ENCODE results near the gene DDX54. TPM values are rescaled to one million over a fixed set of nuclear protein-coding genes. Genes with fewer than 3 reads are reported as not detected.

DDX54 gene
- total RNA-seq, 1 experiment from 2014 or later: 83.0 TPM

- Histone ChIP-seq H3K4ac (ENCODE audit: low read depth, low read length) (no peak overlapping the region), H3K18ac (ENCODE audit: insufficient read length, low read depth, low read length) (no peak overlapping the region), H2BK12ac (ENCODE audit: insufficient read length, low read depth, low read length) (no peak overlapping the region), H4K91ac (ENCODE audit: insufficient read length, low read depth, low read length) (no peak overlapping the region), H3K79me1 (ENCODE audit: insufficient read depth, low read depth, low read length, poor library complexity, severe bottlenecking) (no peaks in the 10 kb centered on the region), H3K9ac (ENCODE audit: extremely low read depth, insufficient read length, low read length) (no peak overlapping the region), H3K27me3 (ENCODE audit: insufficient read depth, low read length) (no peaks in the 10 kb centered on the region), H3K14ac (ENCODE audit: insufficient read depth, low read length) (no peak overlapping the region), H3K23ac (ENCODE audit: insufficient read length, low read depth, low read length) (no peak overlapping the region), H2BK20ac (ENCODE audit: low read depth, low read length, poor library complexity, severe bottlenecking) (no peak overlapping the region), H4K20me1 (ENCODE audit: control insufficient read depth, insufficient read depth, insufficient read length) (no peaks in the 10 kb centered on the region), H3K79me2 (ENCODE audit: insufficient read depth, low read length) (no peaks in the 10 kb centered on the region), H3K56ac (ENCODE audit: insufficient read length, low read depth, low read length) (no peak overlapping the region), H2AK5ac (ENCODE audit: insufficient read length, low read length) (no peak overlapping the region), H4K5ac (ENCODE audit: insufficient read length, low read depth, low read length) (no peak overlapping the region), H3T11ph (ENCODE audit: low read length) (no peak overlapping the region), H2BK120ac (ENCODE audit: low read depth, low read length, poor library complexity, severe bottlenecking) (no peak overlapping the region), H2BK15ac (ENCODE audit: low read depth, low read length) (no peak overlapping the region), H3K4me2 (ENCODE audit: insufficient read depth, insufficient read length, low read length) (no peak overlapping the region), H4K8ac (replicated peaks; ENCODE audit: insufficient read length, low read depth, low read length) (no peak overlapping the region), H3K27ac (ENCODE audit: insufficient read length, low read depth, low read length) (no peak overlapping the region), H2BK5ac (ENCODE audit: insufficient read length, low read length) (no peak overlapping the region), H3K4me1 (ENCODE audit: insufficient read depth, low read length) (no peaks in the 10 kb centered on the region), H2AFZ (ENCODE audit: low read length) (no peak overlapping the region), H3K23me2 (ENCODE audit: insufficient read length, low read depth, low read length, poor library complexity, severe bottlenecking) (no peaks in the 10 kb centered on the region), H3K9me3 (ENCODE audit: control insufficient read depth, low read depth, low read length) (no peaks in the 10 kb centered on the region)
- TF ChIP-seq CTCF (conservative IDR thresholded peaks at IDR 0.05): no peak
- no peak for DNase-seq
- Mint-ChIP-seq H3K9me3 (no peaks in the 10 kb centered on the region), H3K4me3 (no peak overlapping the region), H3K27ac (no peak overlapping the region), H3K27me3 (ENCODE audit: low read depth) (peaks cover 5% of the 10 kb centered on the region), H3K4me1 (peaks cover 2 to 6% of the 10 kb centered on the region in 2 experiments; a peak in 3 of 4 replicates), H3K36me3 (ENCODE audit: insufficient read depth in 1 of 3, low read depth in 3 of 3) (no peaks in the 10 kb centered on the region)
- WGBS (ENCODE audit: extremely low coverage, insufficient read length, low lambda C conversion rate): no CpG with 5 or more reads among the region's 2 CpGs
Measured at GRCh38 chr12:113113397-113113796, 71.9 kb downstream of the DDX54 start.
